Astrocyte of the spinal cord (primary cell): ENCODE data around the gene SLC25A41.
A peak's percentile ranks its signal among the peaks of the same experiment; 100 is the strongest.
"Not testable (repeated sequence)": the region's sequence is repeated elsewhere in the genome, so short reads cannot be mapped to it uniquely, and the experiment has no call there.

Experiments used
- DNase-seq: peaks from one replicate; pipeline ENCODE4 v3.0.0; 2011; ENCODE audit warnings: low read depth, low spot score
- H3K4me3 ChIP-seq: 2 replicates; pipeline ENCODE4 v1.5.1; 2011; ENCODE audit warnings: low read depth, mild to moderate bottlenecking, low read length, moderate library complexity
- in situ Hi-C: cut with HindIII; loops from 2 replicates; pipeline ENCODE4 v1.10.0; 2017; ENCODE audit warnings: low sequenced_read_pairs
- TF ChIP-seq, protein P1 (sequence below): IDR thresholded peaks from 2 replicates; pipeline ENCODE4 v1.5.1; 2012; ENCODE audit warnings: low read depth, mild to moderate bottlenecking, low read length, inconsistent platforms

SLC25A41 gene

DNA sequence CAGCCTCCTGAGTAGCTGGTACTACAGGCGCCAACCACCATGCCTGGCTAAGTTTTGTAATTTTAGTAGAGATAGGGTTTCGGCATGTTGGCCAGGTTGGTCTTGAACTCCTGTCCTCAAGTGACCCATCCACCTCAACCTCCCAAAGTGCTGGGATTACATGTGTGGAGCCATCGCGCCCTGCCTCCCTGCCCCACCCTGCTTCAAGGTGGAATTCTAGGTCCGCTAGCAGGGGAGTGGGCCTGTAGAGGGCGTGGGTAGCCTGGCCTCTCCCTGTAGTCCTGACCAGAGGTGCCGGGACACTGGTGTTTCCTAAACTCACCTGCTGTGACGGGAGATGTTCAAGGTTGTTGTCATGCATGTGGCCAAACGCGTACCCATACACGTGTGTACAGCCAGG is 398 bp downstream of the SLC25A41 start:
- H3K4me3 ChIP-seq, result no peak overlapping the region
- in situ Hi-C loops, result no loop called here

DNA sequence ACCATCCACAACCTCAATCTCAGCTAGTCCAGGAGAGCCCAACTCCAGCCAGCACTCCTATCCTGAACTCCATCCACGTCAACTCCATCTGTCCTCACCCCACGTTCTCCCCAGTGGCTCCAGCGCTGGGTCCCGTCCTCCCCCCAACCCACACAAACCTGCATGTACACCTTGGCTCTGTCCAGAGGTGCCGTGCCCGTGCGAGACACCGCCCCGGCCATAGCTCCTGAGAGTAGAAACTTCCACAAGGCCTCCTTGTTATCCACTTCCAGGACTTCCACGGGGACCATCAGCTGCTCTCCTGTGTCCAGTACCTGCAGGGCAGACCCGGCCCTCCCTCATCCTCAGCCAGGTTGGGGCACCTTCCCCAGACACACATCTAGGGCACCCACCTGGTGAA is 1.7 kb downstream of the SLC25A41 start:
- in situ Hi-C loops, result no loop called here
- H3K4me3 ChIP-seq, result no peak overlapping the region
- no peak for DNase-seq
- TF ChIP-seq, protein P1, sequence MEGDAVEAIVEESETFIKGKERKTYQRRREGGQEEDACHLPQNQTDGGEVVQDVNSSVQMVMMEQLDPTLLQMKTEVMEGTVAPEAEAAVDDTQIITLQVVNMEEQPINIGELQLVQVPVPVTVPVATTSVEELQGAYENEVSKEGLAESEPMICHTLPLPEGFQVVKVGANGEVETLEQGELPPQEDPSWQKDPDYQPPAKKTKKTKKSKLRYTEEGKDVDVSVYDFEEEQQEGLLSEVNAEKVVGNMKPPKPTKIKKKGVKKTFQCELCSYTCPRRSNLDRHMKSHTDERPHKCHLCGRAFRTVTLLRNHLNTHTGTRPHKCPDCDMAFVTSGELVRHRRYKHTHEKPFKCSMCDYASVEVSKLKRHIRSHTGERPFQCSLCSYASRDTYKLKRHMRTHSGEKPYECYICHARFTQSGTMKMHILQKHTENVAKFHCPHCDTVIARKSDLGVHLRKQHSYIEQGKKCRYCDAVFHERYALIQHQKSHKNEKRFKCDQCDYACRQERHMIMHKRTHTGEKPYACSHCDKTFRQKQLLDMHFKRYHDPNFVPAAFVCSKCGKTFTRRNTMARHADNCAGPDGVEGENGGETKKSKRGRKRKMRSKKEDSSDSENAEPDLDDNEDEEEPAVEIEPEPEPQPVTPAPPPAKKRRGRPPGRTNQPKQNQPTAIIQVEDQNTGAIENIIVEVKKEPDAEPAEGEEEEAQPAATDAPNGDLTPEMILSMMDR, result no peak

More for the DNA sequence above, 398 bp downstream of the SLC25A41 start:
- no peak for DNase-seq
- TF ChIP-seq, protein P1, result no peak

DNA sequence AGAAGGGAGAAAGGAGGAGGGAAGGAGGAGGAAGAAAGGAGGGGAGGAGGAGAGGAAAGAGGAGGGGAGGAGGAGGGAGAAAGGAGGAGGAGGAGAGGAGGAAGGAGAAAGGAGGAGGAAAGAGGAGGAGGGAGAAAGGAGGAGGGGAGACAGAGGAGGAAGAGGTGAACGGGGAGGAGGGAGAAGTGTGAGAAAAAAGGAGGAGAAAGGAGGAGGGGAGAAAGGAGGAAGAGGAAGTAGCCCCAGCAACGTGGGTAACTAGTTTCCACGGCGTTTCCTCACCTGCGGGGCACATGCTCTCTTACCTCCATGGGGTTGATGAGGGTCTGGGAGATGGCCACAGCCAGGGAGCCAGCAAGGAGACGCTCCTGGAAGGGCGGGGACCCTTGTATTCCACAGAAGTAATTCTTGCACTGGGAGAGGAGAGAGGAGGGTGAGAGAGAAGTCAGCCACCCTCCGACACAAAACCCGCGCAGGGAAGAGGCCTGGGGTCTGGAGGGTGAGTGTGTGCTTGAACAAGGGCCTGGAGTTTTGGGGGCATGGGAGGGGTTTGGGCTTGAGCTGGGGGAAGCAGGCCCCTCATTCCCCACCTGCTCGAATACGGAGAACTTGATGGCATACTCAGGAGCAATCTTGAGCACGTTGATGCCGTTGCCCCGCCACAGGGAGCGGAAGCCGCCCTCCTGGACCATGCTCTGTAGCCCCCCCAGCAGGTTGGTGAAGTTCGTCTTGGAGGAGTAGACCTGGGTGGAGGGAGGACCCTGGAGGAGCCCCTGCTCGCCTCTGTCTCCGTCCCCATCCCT is 3.9 kb downstream of the SLC25A41 start:
- no peak for DNase-seq
- no peak overlapping the region for H3K4me3 ChIP-seq
- TF ChIP-seq, protein P1, result no peak
- in situ Hi-C loops, result no loop called here

DNA sequence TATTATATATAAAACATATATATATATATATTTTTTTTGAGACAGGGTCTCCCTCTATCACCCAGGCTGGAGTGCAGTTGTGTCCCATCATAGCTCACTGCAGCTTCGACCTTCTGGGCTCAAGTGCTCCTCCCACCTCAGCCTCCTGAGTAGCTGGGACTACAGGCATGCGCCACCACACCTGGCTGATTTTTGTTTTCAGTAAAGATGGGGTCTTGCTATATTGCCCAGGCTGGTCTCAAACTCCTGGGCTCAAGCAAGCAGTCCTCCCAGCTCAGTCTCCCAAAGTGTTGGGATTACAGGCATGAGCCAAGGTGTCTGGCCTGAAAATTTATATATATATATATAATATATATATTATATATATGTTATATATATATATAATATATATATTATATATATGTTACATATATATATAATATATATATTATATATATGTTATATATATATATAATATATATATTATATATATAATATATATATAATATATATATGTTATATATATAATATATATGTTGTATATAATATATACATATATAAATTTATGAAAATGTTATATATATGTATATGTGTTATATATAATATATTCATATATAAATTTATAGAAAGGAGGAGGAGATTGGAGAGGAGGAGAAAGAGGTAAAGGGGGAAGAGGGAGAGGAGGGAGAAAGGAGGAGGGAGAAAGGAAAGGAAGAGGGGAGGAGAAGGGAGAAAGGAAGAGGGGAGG is 4.7 kb downstream of the SLC25A41 start:
- in situ Hi-C loops, H3K4me3 ChIP-seq, DNase-seq: not testable (repeated sequence)

DNA sequence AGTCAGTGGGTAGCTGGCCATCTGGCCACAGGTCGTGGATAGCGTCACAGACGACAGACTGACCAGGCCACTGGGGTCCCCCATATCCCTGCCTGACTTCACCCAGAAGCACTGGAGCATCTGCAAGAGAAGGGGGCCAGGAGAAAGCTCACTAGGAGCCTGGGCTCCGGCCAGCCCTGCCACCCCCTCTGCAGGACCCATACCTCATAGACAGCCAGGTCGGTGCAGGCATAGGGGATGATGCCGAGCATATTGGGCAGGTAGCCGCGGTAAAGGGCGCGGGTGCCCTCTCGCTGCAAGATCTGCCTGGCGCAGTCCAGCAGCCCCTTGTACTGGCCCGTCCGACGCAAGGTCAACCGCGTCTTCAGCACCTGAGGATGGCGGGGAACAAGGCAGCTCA is 6.4 kb downstream of the SLC25A41 start:
- no peak overlapping the region for H3K4me3 ChIP-seq
- in situ Hi-C loops, result no loop called here
- DNase-seq, result no peak
- TF ChIP-seq, protein P1, result no peak

DNA sequence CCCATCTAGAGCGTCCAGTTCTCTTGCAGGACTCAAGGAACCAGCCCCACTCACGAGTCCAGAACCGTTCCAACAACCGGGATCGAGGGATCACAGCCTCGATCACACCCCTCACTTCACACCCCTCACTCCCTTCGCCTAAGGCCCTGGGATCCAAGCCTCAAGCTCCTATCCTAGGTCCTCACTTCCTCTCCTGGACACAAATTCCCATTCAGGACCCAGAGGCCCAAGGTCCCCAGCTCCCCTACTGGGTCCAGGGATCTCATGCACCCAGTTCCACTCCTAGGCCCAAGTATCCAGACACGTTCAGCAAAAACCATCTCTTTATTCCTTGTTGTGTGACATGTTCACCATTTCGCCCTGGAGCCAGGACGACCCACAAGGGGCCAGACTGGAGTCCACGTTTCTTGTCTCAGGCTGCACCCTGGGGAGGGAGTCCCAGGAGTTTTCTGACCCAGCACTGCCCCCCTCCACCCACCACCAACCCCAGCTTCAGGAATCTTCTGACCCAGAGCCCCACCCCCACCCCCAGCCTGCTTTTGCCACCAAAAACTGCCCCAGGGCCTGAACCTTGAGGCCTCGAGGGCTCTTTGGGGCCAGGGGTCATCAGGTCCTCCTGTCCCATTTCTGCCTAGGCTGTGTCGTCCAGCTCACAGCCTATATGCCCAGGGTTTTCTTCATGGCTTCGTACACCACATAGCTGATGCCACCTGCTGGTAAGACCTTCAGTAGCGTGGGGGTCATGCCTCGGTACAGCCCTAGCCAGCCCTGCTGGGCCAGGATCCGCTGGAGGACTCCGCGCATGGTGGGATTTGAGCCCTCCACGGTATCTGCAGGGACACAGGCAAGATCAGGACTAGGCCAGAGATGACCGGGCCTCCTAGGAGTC is 7.6 kb downstream of the SLC25A41 start:
- DNase-seq, result no peak
- TF ChIP-seq, protein P1, result no peak
- peak overlapping the region; percentile 6 for H3K4me3 ChIP-seq
- in situ Hi-C loops, result no loop called here
